Gastrocnemius medialis (tissue), 4 donors: ENCODE data around the gene ASS1.

ENCODE experiments used
- CTCF ChIP-seq, 5 experiments: fragments of 450-650 bp in 3 of 5; fragments of 200-600 bp in 2 of 5; sonication (generic) in 2 of 5; IDR thresholded peaks in 4 of 5; conservative IDR thresholded peaks in 1 of 5; 1 replicate in 4 of 5; 2 replicates in 1 of 5; pipeline ENCODE4 v1.5.1; 2016 to 2019; ENCODE audit warnings: antibody characterized with exemption in 5 of 5, mild to moderate bottlenecking in 3 of 5, moderate library complexity in 3 of 5
- POLR2A ChIP-seq, 2 donors: fragments of 450-650 bp; IDR thresholded peaks; one replicate each; pipeline ENCODE4 v1.6.1; 2017; ENCODE audit warnings: antibody characterized with exemption in 2 of 2, mild to moderate bottlenecking in 2 of 2, moderate library complexity in 2 of 2

GRCh38 chr9:130482463-130482862 is 37.7 kb downstream of the ASS1 start:
- TF ChIP-seq POLR2A (IDR thresholded peaks at IDR 0.05) (no peak), CTCF (IDR thresholded peaks at IDR 0.05 in 4 of 5, conservative IDR thresholded peaks at IDR 0.05 in 1 of 5) (no peak)
